ENCODE results near the gene CISH. TPM values are rescaled to one million over a fixed set of nuclear protein-coding genes. Genes with fewer than 3 reads are reported as not detected.

CISH gene, protein sequence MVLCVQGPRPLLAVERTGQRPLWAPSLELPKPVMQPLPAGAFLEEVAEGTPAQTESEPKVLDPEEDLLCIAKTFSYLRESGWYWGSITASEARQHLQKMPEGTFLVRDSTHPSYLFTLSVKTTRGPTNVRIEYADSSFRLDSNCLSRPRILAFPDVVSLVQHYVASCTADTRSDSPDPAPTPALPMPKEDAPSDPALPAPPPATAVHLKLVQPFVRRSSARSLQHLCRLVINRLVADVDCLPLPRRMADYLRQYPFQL
- total RNA-seq, result 1 to 10 TPM; 4.7 to 9.9 TPM

DNA sequence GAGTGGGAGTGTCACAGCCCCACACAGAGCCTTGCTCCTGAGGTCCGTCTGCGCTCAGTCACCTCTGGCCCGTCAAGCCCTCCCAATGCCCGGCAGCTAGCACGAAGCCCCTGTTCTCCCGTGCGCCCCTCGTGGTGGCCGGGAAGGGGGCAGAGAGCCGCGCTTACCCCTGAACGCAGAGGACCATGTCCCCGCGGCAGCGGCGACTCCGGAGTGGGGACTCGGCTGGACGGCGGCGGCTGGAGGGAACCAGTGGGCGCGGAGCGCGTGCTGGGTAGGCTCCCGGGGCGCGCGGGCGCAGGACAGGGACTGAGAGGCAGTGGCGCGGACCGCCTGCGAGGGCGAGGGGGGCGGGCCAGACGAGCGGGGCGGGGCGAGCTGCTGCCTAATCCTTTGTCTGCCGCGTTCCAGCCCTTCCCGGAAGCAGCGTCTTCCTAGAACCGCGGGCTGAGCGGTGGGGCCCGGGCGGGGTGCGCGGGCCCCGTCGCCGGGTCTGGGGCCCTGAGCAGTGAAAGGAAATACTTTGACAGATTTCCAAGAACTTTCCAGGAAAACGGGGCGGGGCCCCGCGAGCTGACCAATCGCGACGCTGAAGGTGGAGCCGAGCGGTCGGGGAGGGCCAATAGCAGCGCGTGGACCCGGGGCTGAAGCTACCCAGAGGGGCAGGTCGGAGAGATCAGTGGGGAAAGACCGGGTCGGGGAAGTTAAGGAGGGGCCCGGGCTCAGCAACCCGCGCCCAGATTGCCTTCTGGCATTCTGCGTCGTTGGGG lies at the start of gene CISH:
TSS of gene CISH (minus strand) at position 311 of the 770 bp plus-strand sequence. CDS start at position 187, 124 bp downstream.
- H3K4me3 ChIP-seq, result peak within 1 kb of the TSS; percentile 55 to 66
- TF ChIP-seq, protein P1, sequence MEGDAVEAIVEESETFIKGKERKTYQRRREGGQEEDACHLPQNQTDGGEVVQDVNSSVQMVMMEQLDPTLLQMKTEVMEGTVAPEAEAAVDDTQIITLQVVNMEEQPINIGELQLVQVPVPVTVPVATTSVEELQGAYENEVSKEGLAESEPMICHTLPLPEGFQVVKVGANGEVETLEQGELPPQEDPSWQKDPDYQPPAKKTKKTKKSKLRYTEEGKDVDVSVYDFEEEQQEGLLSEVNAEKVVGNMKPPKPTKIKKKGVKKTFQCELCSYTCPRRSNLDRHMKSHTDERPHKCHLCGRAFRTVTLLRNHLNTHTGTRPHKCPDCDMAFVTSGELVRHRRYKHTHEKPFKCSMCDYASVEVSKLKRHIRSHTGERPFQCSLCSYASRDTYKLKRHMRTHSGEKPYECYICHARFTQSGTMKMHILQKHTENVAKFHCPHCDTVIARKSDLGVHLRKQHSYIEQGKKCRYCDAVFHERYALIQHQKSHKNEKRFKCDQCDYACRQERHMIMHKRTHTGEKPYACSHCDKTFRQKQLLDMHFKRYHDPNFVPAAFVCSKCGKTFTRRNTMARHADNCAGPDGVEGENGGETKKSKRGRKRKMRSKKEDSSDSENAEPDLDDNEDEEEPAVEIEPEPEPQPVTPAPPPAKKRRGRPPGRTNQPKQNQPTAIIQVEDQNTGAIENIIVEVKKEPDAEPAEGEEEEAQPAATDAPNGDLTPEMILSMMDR (IDR thresholded peaks at IDR 0.05), result no peak
- H3K9me3 ChIP-seq, result no peaks in the 10 kb centered on the region
- peak within 1 kb of the TSS; percentile 72 to 83 for H3K27ac ChIP-seq
- peak; percentile 96 for DNase-seq (ENCODE audit: low spot score)
- no peaks in the 10 kb centered on the region for H3K27me3 ChIP-seq
- peaks cover 14% of the 10 kb centered on the region for H3K36me3 ChIP-seq
- peaks cover 0 to 63% of the 10 kb centered on the region in 2 donors for H3K4me1 ChIP-seq

DNA sequence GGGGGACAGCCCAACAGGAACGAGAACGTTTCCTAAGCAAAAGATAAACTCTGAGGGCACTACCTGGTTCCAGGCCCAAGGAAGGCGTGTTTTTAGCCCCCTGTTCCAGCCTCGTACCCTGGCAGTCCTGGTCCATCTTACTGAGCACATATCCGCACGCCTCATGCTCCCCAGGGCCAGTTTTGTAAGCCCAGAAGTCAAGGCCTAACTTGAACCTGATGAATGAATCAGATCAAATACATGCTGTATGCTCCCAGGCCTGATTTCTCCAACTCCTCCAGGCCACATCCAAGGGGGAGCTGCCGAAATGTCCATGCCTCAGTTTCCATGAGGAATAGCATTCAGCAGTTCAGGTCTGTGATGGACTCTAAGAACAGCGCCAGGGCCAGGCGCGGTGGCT lies 48.8 kb upstream of the CISH start:
- TF ChIP-seq, protein P1 (IDR thresholded peaks at IDR 0.05), result no peak
- no peaks in the 10 kb centered on the region for H3K36me3 ChIP-seq
- no peak for DNase-seq (ENCODE audit: low spot score)
- no peak overlapping the region for H3K27ac ChIP-seq
- peaks cover 0 to 7% of the 10 kb centered on the region in 2 donors for H3K4me1 ChIP-seq
- no peaks in the 10 kb centered on the region for H3K27me3 ChIP-seq
- H3K9me3 ChIP-seq, result no peaks in the 10 kb centered on the region
- H3K4me3 ChIP-seq, result no peak overlapping the region

DNA sequence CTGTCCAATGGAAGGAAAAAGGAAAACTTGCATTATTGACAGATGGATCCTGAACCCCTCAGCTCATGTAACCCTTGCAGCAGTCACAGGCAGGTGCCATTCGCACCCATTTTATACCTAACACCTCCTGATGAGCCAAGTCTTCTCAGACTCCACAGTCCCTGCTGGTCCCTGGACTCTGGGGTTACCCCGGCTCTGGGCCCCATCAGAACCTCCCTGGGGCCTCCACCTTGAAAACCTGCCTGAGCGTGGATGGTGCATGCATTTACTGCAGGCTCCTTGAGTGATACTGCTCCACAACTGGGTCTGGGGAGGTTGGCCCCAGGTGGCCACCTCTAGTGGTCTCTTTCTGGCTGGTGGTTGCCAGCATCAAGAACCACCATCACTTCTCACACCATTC lies 47.3 kb upstream of the CISH start:
- H3K9me3 ChIP-seq, result no peaks in the 10 kb centered on the region
- TF ChIP-seq, protein P1 (IDR thresholded peaks at IDR 0.05), result no peak
- H3K27ac ChIP-seq, result no peak overlapping the region
- H3K36me3 ChIP-seq, result no peaks in the 10 kb centered on the region
- peaks cover 0 to 7% of the 10 kb centered on the region in 2 donors for H3K4me1 ChIP-seq
- H3K4me3 ChIP-seq, result no peak overlapping the region
- H3K27me3 ChIP-seq, result no peaks in the 10 kb centered on the region
- DNase-seq (ENCODE audit: low spot score), result no peak

DNA sequence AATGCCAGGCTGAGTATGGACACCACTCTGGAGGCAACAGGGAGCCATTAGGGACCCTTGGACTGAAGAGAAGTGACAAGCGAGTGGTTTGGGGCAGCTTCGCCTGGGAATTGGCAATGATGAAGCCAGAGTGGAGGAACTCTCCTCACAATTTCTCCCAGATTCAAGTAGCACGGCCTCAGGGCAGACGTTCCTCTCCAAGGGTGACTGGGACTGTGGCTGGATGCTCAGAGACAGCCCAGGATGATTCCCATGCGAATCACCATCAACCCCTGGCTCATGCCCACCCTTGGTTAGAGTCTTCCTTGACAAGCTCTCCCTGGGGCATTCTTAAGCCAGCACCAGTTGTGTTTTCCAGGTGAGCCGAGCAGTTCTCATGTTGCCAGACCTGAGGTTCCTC lies 46.8 kb upstream of the CISH start:
- TF ChIP-seq, protein P1 (IDR thresholded peaks at IDR 0.05), result no peak
- DNase-seq (ENCODE audit: low spot score), result no peak
- no peaks in the 10 kb centered on the region for H3K36me3 ChIP-seq

DNA sequence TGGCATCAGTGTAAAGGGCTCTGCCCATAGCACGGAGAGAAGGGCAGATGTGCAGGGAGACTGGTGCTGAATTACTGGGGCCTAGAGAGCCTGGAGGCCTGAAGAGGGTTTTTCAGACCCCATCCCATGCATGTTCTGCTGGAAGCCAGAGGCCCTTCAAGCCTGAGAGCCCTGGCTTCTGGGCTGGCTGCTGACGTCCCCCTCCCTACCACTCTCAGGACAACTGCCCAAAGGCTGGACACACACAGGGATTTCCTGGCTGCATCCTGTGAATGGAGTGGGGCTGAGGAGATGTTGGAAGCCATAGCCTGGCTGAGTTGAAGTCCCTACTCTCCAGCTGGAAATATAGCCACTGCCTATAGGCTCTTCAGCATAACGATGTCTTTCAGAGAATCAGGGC lies 46.2 kb upstream of the CISH start:
- no peak for DNase-seq (ENCODE audit: low spot score)
- Histone ChIP-seq H3K4me3 (no peak overlapping the region), H3K36me3 (no peaks in the 10 kb centered on the region), H3K27ac (no peak overlapping the region), H3K9me3 (no peaks in the 10 kb centered on the region), H3K4me1 (peaks cover 0 to 2% of the 10 kb centered on the region in 2 donors), H3K27me3 (no peaks in the 10 kb centered on the region)
- TF ChIP-seq, protein P1 (IDR thresholded peaks at IDR 0.05), result no peak

More for the DNA sequence above, 46.8 kb upstream of the CISH start:
- H3K9me3 ChIP-seq, result no peaks in the 10 kb centered on the region
- no peak overlapping the region for H3K4me3 ChIP-seq
- H3K27ac ChIP-seq, result no peak overlapping the region
- H3K4me1 ChIP-seq, result peaks cover 0 to 7% of the 10 kb centered on the region in 2 donors
- H3K27me3 ChIP-seq, result no peaks in the 10 kb centered on the region

All from right atrium auricular region (tissue), 2 donors.